DND-41 (cell line): ENCODE data around the gene RGS17.

Source experiments
- EZH2 ChIP-seq: IDR thresholded peaks from 3 replicates; pipeline ENCODE4 v1.6.1; 2012; ENCODE audit warnings: borderline replicate concordance, low read depth, mild to moderate bottlenecking, moderate library complexity, low read length, inconsistent platforms; ENCODE audit not compliant: severe bottlenecking
- TF ChIP-seq, protein P1 (sequence below): IDR thresholded peaks from 2 replicates; pipeline ENCODE4 v1.5.1; 2012; ENCODE audit warnings: borderline replicate concordance, low read length, moderate library complexity, mild to moderate bottlenecking; ENCODE audit not compliant: poor library complexity, severe bottlenecking; ENCODE audit errors: extremely low read depth

DNA sequence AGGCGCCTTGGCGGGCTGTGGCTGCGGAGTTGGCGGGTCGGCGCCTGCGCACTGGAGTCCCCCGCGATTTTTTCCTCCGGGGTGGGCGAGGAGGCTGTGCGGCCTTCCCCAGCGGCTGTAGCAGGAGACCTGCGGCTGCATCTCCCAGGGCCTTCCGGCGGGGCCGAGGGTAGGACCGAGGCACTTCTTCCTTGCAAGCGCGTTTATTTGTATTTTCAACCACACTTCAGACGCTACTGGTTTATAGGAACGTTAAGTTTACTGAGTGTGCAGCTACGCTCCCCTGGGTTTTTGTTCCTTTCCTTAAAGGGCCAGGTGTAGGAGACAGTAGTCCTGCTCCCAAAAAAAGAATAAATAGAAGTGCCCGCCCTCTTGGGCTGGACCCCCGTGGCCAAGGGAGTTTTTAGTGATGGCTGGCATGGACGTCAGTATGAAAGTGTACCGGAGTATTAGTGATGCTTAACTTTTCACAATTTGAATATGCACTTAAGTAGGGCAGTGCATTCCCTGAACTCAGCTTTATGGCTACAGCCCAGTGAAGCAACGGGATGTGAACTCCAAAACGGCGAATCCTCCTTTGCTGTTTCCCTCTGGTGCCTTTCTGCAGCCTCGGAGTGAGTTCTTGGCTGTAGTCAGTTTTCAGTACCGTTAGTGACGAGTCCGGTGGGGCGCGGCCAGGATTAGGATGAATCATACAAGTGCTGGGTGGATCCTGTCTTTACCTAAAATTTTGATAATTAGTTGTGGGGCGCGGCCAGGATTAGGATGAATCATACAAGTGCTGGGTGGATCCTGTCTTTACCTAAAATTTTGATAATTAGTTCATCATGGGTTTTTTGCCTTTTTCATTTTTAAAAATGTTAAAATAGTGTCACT, 147.2 kb downstream of the RGS17 start:
- no peak for TF ChIP-seq EZH2
- TF ChIP-seq, protein P1, sequence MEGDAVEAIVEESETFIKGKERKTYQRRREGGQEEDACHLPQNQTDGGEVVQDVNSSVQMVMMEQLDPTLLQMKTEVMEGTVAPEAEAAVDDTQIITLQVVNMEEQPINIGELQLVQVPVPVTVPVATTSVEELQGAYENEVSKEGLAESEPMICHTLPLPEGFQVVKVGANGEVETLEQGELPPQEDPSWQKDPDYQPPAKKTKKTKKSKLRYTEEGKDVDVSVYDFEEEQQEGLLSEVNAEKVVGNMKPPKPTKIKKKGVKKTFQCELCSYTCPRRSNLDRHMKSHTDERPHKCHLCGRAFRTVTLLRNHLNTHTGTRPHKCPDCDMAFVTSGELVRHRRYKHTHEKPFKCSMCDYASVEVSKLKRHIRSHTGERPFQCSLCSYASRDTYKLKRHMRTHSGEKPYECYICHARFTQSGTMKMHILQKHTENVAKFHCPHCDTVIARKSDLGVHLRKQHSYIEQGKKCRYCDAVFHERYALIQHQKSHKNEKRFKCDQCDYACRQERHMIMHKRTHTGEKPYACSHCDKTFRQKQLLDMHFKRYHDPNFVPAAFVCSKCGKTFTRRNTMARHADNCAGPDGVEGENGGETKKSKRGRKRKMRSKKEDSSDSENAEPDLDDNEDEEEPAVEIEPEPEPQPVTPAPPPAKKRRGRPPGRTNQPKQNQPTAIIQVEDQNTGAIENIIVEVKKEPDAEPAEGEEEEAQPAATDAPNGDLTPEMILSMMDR, result no peak
